HG03108 (cell line): ENCODE results near the gene JAZF1.

Experiments
- ATAC-seq: cut with Tn5 transposase; IDR thresholded peaks from one replicate; pipeline ENCODE4 v1.9.1; 2021; ENCODE audit warnings: moderate library complexity; ENCODE audit not compliant: unreplicated experiment

JAZF1 gene

DNA sequence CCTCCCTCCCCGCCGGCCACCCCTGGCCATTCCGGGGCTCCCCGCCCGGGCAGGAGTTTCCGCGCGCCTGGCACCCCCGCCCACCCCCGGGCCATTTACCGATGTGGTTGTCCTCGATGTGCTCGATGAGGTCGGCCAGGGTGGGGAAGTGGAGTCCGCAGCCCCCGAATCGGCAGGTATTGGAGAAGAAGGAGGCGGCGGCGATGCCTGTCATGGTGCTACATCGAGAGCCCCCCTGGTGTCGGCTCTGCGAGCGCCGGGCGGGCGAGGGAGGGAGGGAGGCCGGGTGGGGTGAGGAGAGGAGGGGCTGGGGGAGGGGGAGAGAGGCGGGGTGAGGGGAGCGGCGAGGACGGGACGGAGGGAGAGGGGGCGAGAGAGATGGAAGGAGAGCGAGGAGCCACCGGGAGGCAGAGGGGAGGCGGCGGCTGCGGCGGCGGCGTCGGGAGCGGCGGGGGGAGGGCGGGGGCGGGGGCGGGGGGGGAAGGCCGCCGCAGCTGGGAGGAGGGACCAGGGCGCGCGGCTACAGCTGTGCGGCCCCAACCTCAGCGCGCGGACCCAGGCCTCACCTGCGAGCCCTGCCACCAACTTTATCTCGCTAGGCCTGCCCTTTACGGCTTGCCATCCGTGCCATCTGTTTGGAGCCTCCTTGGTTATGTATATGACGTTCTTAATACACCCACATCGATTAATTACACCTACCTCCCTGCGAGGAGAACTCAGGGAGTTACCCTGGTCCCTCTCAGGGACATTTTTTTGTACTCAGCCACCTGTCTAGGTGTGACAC is at the start of gene JAZF1:
TSS of gene JAZF1 (minus strand) at position 432 of the 784 bp plus-strand sequence.
- no peak for ATAC-seq

GRCh38 chr7:28230261-28230660 is 49.7 kb upstream of the JAZF1 start:
- no peak for ATAC-seq

DNA sequence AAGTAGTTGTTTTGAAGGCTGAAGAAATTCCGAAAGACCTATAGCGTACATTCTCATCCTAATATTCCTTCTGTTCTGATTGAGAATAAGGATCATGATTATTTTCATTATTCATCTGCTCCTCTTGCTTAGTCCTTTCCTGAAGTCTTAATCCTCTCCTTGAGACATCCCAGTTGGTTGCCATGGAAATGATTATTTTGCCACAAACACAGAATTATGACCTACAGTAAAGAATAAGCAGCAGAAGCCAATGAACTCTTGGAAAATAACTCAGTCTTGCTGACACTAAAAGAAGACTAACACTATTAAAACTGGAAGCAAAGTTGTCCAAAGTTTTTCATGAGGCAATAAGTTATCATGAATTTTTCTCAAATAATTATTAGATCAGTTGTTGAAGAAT is 47.8 kb upstream of the JAZF1 start:
- ATAC-seq: no peak

- no peak for ATAC-seq
Observed at GRCh38 chr7:28226003-28226402, 45.4 kb upstream of the JAZF1 start.

- no peak for ATAC-seq
Observed at GRCh38 chr7:28225576-28225975, 45.0 kb upstream of the JAZF1 start.

GRCh38 chr7:28224675-28225074 is 44.1 kb upstream of the JAZF1 start:
- no peak for ATAC-seq

- no peak for ATAC-seq
Observed at GRCh38 chr7:28224172-28224571, 43.6 kb upstream of the JAZF1 start.

GRCh38 chr7:28222636-28223035 is 42.0 kb upstream of the JAZF1 start:
- ATAC-seq: no peak

- no peak for ATAC-seq
Observed at GRCh38 chr7:28219793-28220192, 39.2 kb upstream of the JAZF1 start.

GRCh38 chr7:28217143-28217542 is 36.5 kb upstream of the JAZF1 start:
- ATAC-seq: no peak

DNA sequence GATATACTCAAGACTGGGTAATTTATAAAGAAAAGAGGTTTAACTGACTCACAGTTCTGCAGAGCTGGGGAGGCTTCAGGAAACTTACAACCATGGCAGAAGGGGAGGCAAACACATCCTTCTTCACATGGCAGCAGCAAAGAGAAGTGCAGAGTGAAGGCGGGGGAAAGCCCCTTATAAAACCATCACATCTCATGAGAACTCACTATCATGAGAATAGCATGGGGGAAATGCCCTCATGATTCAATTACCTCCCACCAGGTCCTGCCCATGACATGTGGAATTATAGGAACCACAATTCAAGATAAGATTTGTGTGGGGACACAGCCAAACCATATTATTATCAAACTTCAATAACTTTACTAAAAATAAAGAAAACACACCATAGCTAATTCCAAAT is 30.4 kb upstream of the JAZF1 start:
- ATAC-seq: no peak

GRCh38 chr7:28208506-28208905 is 27.9 kb upstream of the JAZF1 start:
- no peak for ATAC-seq

- ATAC-seq: no peak
Observed at GRCh38 chr7:28207486-28208158, 27.0 kb upstream of the JAZF1 start.

GRCh38 chr7:28205506-28205905 is 24.9 kb upstream of the JAZF1 start:
- no peak for ATAC-seq

- no peak for ATAC-seq
Observed at GRCh38 chr7:28203508-28204240, 23.1 kb upstream of the JAZF1 start.

- ATAC-seq: no peak
Observed at GRCh38 chr7:28202222-28202621, 21.6 kb upstream of the JAZF1 start.

GRCh38 chr7:28201131-28201530 is 20.5 kb upstream of the JAZF1 start:
- no peak for ATAC-seq

DNA sequence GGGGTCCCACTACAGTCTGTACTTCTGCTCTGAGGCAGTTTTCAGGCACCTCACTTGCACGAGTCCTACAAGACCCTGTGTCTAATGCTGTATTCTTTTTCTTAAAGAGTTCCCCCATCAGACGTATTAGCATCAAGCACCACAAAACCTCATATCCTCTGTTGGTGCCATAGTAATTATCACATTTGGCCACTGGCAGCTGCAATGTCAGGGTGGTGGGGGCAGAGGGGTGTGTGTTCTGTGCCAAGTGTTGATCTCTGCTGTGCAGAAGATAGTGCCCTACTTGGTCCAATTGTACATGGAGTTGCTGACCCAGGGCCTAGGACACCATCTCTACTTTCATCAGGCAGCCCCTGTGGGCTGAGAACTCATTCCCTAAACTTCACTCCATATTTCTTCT is 20.0 kb upstream of the JAZF1 start:
- no peak for ATAC-seq

DNA sequence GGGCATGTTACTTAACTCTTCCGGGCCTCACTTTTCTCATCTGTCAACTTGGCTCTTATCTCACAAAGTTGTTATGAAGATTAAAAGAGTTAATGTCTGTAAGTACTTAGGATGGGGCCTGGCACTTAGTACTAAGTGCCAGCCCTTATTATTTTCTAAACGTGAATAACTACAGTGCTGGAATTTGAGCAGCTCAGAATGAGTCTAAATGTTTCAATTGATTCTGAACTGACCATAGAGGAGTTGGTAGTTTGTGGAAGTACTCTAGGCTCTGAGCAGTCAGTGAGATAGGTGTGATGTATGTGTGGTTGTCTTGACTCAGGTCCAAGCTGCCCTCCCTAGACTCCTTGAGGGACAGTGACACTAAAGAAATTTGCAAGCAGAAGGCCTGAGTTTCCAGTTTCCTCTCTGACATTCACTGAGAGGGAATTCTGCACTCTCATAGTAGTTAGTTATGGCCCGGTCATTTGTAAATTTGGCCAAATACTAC is 18.5 kb upstream of the JAZF1 start:
- ATAC-seq: no peak

GRCh38 chr7:28195910-28196620 is 15.5 kb upstream of the JAZF1 start:
- ATAC-seq: no peak
